ENCODE measurements around the gene BNC2. TPM values are rescaled to one million over a fixed set of nuclear protein-coding genes. Genes with fewer than 3 reads are reported as not detected.

The BNC2 gene
- total RNA-seq, 2 donors from 2014 or later = 2.1 to 20.0 TPM

DNA sequence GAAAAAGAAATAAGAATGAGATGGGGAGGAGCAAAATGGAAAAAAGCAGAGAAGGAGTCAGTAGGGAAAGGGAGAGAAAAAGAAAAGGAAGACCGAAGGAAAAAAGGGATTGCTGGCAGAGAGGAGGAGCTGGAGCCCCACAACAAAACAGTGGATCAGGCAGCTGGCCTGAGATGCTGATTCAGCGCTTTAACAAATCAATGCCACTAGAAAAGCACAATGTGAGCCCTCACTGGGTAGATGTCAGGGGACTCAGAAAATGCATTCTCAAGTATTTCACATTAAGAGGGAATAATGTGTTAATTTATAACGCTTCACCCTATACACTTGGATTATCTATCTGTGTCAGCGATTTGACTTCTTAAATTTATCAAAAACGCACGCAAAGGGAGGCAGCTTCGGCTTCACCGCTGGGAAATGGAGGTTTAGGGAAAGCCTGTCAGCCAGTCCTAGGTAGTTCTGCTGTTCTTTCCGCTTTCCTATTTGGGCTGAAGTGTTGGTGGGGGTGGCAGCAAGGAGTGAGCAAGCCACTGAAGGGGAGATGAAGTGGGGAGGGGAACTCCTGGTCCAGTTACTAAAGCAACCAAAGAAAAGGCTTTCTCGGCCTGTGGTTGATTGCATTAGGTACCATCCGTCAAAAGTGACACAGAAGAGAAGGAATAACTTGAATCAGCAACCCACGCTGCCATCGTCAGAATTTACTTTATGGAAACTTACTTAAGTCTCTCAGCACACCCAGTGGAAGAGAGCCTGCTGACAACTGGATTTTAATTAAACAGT is 161.6 kb downstream of the BNC2 start:
- intact Hi-C loops (cut with DNase I) = loop anchor here (10.0 kb wide), 1 partner anchor 524 kb away; no protein-coding TSS in a partner anchor

GRCh38 chr9:16705111-16705604 is 165.3 kb downstream of the BNC2 start:
- no peak overlapping the region for H3K4me3 ChIP-seq
- TF ChIP-seq, protein P1, sequence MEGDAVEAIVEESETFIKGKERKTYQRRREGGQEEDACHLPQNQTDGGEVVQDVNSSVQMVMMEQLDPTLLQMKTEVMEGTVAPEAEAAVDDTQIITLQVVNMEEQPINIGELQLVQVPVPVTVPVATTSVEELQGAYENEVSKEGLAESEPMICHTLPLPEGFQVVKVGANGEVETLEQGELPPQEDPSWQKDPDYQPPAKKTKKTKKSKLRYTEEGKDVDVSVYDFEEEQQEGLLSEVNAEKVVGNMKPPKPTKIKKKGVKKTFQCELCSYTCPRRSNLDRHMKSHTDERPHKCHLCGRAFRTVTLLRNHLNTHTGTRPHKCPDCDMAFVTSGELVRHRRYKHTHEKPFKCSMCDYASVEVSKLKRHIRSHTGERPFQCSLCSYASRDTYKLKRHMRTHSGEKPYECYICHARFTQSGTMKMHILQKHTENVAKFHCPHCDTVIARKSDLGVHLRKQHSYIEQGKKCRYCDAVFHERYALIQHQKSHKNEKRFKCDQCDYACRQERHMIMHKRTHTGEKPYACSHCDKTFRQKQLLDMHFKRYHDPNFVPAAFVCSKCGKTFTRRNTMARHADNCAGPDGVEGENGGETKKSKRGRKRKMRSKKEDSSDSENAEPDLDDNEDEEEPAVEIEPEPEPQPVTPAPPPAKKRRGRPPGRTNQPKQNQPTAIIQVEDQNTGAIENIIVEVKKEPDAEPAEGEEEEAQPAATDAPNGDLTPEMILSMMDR (IDR thresholded peaks at IDR 0.05) = no peak
- no peaks in the 10 kb centered on the region for H3K4me1 ChIP-seq
- H3K27ac ChIP-seq = peak overlapping the region; percentile 65
- H3K36me3 ChIP-seq = no peaks in the 10 kb centered on the region
- DNase-seq = peak; percentile 42
- no peaks in the 10 kb centered on the region for H3K27me3 ChIP-seq
- intact Hi-C loops (cut with DNase I) = loop anchor here (10.0 kb wide), 1 partner anchor 520 kb away; no protein-coding TSS in a partner anchor
- H3K9me3 ChIP-seq = no peaks in the 10 kb centered on the region
- H3K9ac ChIP-seq (ENCODE audit: low read depth in 2 of 2, low read length in 2 of 2) = no peak overlapping the region

More for the DNA sequence above, 161.6 kb downstream of the BNC2 start:
- Histone ChIP-seq H3K4me3 (no peak overlapping the region), H3K27me3 (no peaks in the 10 kb centered on the region), H3K36me3 (no peaks in the 10 kb centered on the region), H3K27ac (no peak overlapping the region), H3K9ac (ENCODE audit: low read depth in 2 of 2, low read length in 2 of 2) (no peak overlapping the region), H3K4me1 (no peaks in the 10 kb centered on the region), H3K9me3 (no peaks in the 10 kb centered on the region)
- no peak for DNase-seq
- TF ChIP-seq, protein P1 (IDR thresholded peaks at IDR 0.05) = no peak

DNA sequence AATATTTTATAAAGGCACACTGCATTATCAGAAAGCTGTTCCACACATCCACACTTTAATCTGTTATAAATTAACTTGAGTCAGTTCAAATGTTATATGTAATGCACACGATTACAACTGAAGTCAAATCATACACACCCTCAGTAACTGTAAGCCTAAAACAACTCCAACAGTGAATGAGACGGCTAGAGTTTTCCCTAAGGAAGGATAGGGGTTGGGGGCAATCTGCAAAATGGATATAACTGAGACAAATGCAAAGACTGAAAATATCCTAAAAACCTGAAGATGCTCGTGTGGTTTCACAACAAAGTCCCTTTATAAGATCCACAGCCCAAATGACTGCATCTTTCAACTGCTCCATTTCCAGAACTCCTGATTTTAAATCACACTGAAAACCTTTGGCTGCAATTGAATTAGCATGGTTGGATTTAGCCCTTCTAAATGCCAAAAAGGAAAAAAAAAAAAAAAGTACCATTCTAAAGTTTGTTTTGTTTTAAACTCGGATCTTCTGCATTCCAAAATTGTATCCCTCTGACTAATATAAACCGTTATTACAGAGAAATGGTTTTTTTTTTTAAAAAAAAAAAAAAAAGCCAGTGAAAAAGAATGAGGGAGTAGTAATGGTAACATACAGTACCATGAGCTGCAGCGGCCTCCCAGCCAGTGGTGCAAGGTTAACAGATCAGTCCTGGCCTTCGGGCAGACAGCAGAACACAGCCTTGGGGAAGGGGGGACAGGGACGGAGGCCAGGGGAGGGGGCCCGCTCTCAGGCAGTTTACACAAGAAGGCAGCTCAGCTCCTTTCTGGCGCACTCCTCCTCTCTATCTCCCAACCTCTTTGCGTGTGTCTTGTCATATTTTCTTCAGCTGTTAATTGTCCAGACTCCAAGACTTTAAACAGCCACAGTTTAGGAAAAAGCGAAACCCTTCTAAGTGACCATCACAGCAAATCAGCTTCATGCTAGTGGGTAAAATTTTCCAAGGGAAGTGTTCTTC is 166.1 kb downstream of the BNC2 start:
- Histone ChIP-seq H3K9ac (ENCODE audit: low read depth in 2 of 2, low read length in 2 of 2) (no peak overlapping the region), H3K4me1 (no peaks in the 10 kb centered on the region), H3K36me3 (no peaks in the 10 kb centered on the region), H3K9me3 (no peaks in the 10 kb centered on the region), H3K27ac (peak overlapping the region; percentile 65), H3K4me3 (peak overlapping the region; percentile 5), H3K27me3 (no peaks in the 10 kb centered on the region)
- intact Hi-C loops (cut with DNase I) = loop anchor here (10.0 kb wide), 1 partner anchor 520 kb away; no protein-coding TSS in a partner anchor
- TF ChIP-seq, protein P1 (IDR thresholded peaks at IDR 0.05) = no peak
- peak; percentile 23 for DNase-seq

DNA sequence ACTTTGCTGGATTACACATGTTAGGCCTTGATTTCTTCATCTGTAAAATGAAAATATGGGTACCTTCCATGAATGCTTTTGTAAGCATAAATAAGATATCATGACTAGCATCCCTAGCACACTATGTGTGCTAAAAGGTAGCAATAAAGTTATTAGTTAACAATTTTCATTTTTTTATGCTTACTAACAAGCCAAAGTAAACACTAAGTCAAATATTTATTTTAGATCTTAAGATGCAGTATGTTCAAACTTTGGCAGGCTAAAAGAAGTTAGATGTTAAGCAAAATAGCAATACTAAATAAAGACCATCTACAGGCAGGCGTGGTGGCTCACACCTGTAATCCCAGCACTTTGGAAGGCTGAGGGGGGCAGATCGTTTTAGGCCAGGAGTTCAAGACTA is 169.1 kb downstream of the BNC2 start:
- TF ChIP-seq, protein P1 (IDR thresholded peaks at IDR 0.05) = no peak
- DNase-seq = no peak
- Histone ChIP-seq H3K27me3 (no peaks in the 10 kb centered on the region), H3K36me3 (no peaks in the 10 kb centered on the region), H3K9me3 (no peaks in the 10 kb centered on the region), H3K27ac (no peak overlapping the region), H3K9ac (ENCODE audit: low read depth in 2 of 2, low read length in 2 of 2) (no peak overlapping the region), H3K4me1 (no peaks in the 10 kb centered on the region), H3K4me3 (no peak overlapping the region)
- intact Hi-C loops (cut with DNase I) = loop anchor here (10.0 kb wide), 1 partner anchor 517 kb away; no protein-coding TSS in a partner anchor

GRCh38 chr9:16693616-16694015 is 176.9 kb downstream of the BNC2 start:
- Histone ChIP-seq H3K27me3 (no peaks in the 10 kb centered on the region), H3K9me3 (no peaks in the 10 kb centered on the region), H3K9ac (ENCODE audit: low read depth in 2 of 2, low read length in 2 of 2) (no peak overlapping the region), H3K36me3 (no peaks in the 10 kb centered on the region), H3K4me1 (no peaks in the 10 kb centered on the region), H3K4me3 (no peak overlapping the region), H3K27ac (no peak overlapping the region)
- DNase-seq = no peak
- TF ChIP-seq, protein P1 (IDR thresholded peaks at IDR 0.05) = no peak
- intact Hi-C loops (cut with DNase I) = no loop called here

All from colonic mucosa (tissue), 4 donors.